Stromal cell of bone marrow (primary cell): Measurements from ENCODE around the gene A1BG.
"Not testable (repeated sequence)": the region's sequence is repeated elsewhere in the genome, so short reads cannot be mapped to it uniquely, and the experiment has no call there.

Experiments used
- DNase-seq: peaks from one replicate; pipeline ENCODE4 v3.0.0-alpha.2; 2012; ENCODE audit warnings: low read depth

The A1BG gene

GRCh38 chr19:58356766-58357480 lies 3.6 kb upstream of the A1BG start:
- DNase-seq: no peak

DNA sequence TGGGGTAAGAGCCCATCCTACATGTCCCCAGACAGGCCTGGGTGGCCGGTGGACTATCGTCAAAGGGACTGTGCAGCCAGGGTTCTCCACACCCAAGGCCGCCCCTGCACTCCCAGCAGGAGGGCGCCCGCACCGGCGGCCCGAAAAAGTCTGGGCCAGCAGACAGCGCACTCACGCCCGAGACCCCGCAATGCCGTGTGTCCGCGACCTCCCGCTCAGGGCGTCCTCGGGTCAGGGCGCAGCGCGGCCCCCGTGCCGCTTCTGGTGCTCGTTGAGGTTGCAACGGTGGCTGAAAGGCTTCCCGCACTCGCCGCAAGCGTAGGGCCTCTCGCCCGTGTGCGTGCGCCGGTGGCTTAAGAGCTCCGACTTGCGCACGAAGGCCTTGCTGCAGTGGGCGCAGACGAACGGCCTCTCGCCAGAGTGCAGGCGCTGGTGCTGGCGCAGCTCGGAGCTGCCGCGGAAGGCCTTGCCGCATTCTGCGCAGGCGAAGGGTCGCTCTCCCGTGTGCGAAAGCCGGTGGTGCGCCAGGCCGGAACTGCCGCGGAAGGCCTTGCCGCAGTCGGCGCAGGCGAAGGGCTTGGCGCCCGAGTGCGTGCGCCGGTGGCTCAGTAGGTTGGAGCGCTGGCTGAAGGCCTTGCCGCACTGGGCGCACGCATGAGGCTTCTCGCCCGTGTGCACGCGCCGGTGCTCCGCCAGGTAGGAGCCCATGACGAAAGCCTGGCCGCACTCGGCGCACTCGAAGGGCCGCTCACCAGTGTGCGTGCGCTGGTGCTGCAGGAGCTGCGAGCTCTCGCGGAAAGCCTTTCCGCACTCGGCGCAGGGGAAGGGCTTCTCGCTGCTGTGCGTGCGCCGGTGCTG lies 2.8 kb upstream of the A1BG start:
- no peak for DNase-seq

DNA sequence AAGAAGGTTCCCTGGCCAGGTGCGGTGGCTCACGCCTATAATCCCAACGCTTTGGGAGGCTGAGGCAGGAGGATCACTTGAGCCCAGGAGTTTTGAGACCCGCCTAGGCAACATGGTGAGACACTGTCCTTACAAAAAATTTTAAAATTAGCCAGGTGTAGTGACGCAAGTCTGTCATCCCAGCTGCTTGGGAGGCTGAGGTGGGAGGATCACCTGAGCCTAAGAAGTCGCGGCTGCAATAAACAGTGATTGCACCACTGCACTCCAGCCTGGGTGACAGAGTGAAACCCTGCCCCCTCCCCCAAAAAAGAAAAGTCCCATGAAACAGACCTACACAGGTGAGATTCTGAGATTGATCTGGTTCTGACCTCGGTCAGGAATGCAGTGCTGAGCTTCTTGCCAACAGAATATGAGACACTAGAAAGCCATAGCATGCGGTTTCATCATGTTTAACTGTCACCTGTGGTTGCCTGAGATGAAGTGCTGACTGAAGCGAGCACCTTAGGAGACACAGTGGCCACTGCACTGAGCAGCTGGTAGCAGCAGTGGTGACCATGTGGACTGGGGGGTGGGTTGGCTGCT lies 2.0 kb upstream of the A1BG start:
- DNase-seq: no peak

- no peak for DNase-seq
Measured at GRCh38 chr19:58354478-58355030, 1.3 kb upstream of the A1BG start.

DNA sequence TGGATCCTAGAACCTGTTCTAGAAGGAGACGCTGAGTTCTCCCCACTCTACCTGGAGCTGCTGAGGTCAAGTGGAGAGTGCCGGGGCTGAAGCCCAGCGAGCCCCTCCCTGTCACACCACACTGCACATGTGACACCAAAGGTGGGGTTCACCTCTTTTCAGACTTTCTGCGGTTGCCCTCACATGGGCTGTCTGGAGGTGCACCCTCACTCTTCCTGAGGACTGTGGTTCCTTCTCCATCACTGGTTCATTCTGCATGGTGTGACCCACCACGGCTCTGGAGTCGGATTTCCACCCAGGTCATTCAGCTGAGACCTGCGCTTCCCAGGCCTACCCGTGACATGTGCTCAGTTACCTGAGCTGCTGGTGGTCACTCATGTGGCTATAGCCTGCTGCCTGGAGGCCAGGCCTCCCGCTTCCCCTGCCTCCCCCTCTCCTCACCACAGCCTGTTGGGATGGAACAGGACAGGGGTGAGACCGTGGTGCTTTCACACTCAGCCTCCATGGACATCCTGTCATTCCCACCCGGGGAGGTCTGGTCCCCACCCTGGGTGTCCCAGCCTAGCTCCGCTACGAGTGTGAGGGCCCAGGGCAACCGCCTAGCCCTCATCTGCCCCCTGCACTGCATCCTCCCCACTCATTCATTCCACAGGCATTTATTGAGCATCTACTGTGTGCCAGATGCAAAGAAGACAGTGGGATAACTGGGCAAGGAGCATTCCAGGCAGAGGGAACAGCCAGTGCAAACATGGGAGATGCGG lies 605 bp upstream of the A1BG start:
- no peak for DNase-seq

DNA sequence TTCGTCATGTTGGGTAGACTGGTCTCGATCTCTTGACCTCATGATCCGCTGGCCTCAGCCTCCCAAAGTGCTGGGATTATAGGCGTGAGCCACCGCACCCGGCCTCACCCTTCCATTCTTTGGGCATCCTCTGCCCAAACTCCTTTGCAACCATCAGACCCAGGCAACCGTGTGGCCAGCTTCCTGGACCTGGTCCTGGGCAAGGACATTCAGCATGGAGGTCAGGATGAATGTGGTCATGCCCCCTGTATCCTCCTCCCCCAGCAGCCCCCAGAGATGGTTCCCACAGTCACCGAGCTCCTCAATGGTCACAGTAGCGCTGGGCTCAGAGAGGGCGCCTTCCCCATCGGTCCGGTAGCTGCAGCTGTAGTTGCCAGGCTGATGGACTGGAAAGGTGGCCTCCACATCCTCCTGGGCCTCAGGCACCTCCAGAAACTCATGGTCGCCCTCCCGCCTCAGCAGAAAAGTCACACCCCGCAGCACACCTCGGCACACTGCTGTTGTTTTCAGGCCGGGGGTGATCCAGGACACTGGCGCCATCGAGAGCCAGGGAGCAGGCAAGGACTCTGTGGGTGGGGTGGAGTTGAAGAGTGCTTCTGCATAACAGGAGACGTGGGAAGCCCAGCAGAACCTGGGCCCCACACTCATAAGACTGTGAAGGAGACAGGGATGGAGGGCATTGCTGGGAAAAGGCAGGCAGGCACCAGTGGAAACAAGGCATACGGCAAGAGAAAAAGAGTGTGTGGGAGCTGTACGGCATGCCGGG lies 1.1 kb downstream of the A1BG start:
- DNase-seq: no peak

DNA sequence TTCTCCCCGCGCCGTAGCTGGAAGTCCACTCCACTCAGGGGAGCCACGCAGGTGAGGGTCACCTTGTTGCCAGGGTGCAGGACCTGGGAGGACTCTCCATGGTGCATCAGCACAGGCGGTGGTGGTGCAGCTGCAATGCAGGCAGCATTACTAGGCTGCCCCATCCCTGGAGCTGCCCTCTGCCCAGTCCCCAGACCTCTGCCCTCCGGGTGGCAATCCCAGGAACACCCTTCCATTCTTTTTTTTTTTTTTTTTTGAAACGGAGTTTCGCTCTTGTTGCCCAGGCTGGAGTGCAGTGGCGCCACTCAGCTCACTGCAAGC lies 1.8 kb downstream of the A1BG start:
- no peak for DNase-seq

GRCh38 chr19:58350871-58351557 lies 2.3 kb downstream of the A1BG start:
- DNase-seq: no peak

GRCh38 chr19:58350001-58350861 lies 3.1 kb downstream of the A1BG start:
- no peak for DNase-seq

DNA sequence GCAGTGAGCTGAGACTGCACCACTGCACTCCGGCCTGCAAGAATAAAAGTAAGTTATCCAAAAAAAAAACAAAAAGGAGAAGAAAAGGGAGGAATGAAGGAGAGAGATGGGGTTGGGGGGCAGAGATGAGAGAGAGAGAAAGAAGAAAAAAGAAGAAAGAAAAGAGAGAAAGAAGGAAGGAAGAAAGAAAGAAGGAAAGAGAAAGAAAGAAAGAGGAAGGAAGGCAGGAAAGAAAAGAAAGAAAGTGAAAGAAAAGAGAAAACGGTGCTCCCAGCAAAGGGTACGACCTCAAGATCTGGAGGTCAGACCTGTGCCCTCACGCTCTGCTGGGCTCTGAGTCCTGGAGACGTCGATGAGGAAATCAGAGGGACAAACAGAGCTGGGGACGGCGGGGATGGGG lies 3.7 kb downstream of the A1BG start:
- no peak for DNase-seq

GRCh38 chr19:58348080-58348479 lies 5.2 kb downstream of the A1BG start:
- DNase-seq: not testable (repeated sequence)

GRCh38 chr19:58346961-58347929 lies 6.0 kb downstream of the A1BG start:
- DNase-seq: no peak

DNA sequence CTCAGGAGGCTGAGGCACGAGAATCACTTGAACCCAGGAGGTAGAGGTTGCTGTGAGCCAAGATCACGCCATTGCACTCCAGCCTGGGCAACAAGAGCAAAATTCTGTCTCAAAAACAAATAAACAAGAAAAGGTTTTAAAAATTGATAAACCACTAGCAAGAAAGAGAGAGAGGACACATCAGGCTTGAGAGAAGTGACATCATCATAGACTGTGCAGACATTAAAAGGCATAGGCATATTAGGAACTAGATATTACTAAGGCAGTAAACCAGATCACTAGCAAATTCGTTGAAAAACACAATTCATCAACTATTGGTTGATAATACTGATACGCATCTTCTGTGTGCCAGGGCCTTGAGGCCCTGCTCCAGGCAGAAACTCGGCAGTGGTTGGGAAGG lies 7.7 kb downstream of the A1BG start:
- no peak for DNase-seq

GRCh38 chr19:58338825-58339558 lies 14.3 kb downstream of the A1BG start:
- DNase-seq: no peak

DNA sequence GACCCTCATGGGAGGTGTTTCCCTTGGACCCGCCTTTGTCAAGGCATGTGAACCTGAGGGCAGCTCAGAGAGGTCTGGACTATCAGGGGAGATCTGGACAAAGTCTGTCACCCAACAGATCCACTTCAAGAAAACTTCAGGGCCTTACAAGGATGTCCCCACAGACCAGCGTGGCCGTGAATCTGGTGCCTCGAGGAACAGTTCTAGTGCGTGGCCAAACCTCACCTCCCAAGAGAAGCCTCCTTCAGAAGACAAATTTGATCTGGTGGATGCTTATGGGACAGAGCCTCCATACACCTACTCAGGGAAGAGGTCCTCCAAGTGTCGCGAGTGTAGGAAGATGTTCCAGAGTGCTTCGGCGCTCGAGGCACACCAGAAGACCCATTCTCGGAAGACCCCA lies 15.0 kb downstream of the A1BG start:
- DNase-seq: no peak

DNA sequence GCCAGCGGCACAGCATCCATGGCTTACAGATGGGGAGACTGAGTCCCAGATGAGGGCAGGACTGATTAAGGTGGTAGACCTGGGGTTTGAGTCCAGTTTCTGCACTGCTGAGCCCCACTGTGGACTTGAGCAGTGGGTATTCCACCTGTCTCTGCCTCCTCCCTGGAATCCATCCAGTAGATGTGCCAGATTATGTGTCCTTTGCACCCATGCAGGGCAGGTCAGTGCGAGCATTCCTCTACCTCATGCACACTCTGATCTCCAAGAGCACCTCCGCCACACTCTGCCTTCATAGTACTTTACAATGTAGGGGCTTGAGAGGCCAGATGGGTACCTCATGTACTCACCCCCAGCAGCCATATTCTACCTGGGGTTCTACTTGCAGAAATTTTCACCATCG lies 16.5 kb downstream of the A1BG start:
- no peak for DNase-seq

- DNase-seq: no peak
Measured at GRCh38 chr19:58336216-58336615, 17.1 kb downstream of the A1BG start.

DNA sequence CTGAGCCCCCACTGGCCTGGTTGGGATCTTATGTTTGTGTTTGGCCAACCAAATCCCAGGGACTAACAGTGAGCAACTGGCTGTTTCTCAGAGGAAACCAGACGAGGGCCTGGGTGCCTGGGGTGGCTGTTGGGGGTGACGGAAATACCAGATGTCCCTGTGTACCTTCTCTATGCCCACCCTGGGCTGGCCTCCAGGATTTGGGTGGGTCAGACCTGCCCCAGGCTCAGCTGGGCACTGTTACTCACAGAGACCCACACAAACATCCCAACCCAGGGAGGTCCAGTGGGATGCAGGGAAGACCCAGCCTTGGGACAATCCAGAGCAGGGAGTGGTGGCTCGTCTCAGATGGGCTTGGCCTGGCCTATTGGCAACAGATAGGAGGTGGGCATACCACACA lies 17.7 kb downstream of the A1BG start:
- DNase-seq: no peak
